Measurements from ENCODE around the gene AKT3. TPM values are rescaled to one million over a fixed set of nuclear protein-coding genes. Genes with fewer than 3 reads are reported as not detected.

The AKT3 gene
- total RNA-seq, 1 donor from 2014 or later = 20.6 TPM

GRCh38 chr1:243488459-243489157, 361.4 kb downstream of the AKT3 start:
- no peak for TF ChIP-seq CTCF (IDR thresholded peaks at IDR 0.05; ENCODE audit: borderline replicate concordance)
- H3K27me3 ChIP-seq (ENCODE audit: low read depth) = no peaks in the 10 kb centered on the region
- H3K4me3 ChIP-seq = no peak overlapping the region
- peaks cover 14% of the 10 kb centered on the region for H3K36me3 ChIP-seq
- no peaks in the 10 kb centered on the region for H3K9me3 ChIP-seq (replicated peaks)
- H3K27ac ChIP-seq (replicated peaks) = no peak overlapping the region
- no peak for DNase-seq
- intact Hi-C loops (cut with micrococcal nuclease) = no loop called here
- peaks cover 6% of the 10 kb centered on the region for H3K4me1 ChIP-seq

DNA sequence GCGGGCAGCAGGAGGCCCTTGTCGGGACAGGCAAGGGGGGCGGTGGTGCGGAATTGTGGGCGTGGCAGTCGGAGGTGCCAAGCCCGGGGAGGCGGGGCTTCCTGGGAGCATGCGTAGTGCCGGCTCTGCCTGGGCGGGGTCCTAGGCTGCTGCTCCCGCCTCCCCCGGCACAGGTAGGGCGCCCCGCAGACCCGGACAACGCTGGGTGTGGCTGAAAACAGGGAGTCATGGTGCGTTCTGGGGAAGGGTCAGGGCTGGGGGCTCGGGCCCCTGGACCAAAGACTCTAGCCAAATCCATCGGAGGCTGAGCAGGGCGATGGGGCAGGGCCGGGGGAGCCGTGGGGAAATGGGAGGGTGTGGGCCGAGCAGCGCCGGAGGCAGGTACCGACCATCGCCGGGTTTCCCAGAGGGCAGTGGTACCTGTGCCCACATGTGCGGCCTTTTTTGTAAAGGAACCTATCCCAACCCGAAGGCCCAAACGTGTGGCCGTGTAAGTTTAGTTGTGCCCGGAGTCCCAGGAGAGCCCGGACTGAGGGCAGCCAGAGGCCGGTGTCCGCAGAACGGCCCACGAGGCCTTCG, 362.3 kb downstream of the AKT3 start:
- no peaks in the 10 kb centered on the region for H3K9me3 ChIP-seq (replicated peaks)
- no peak for TF ChIP-seq CTCF (IDR thresholded peaks at IDR 0.05; ENCODE audit: borderline replicate concordance)
- DNase-seq = no peak
- intact Hi-C loops (cut with micrococcal nuclease) = no loop called here
- no peak overlapping the region for H3K27ac ChIP-seq (replicated peaks)
- H3K27me3 ChIP-seq (ENCODE audit: low read depth) = no peaks in the 10 kb centered on the region
- peaks cover 14% of the 10 kb centered on the region for H3K36me3 ChIP-seq
- no peak overlapping the region for H3K4me3 ChIP-seq
- H3K4me1 ChIP-seq = peaks cover 7% of the 10 kb centered on the region

DNA sequence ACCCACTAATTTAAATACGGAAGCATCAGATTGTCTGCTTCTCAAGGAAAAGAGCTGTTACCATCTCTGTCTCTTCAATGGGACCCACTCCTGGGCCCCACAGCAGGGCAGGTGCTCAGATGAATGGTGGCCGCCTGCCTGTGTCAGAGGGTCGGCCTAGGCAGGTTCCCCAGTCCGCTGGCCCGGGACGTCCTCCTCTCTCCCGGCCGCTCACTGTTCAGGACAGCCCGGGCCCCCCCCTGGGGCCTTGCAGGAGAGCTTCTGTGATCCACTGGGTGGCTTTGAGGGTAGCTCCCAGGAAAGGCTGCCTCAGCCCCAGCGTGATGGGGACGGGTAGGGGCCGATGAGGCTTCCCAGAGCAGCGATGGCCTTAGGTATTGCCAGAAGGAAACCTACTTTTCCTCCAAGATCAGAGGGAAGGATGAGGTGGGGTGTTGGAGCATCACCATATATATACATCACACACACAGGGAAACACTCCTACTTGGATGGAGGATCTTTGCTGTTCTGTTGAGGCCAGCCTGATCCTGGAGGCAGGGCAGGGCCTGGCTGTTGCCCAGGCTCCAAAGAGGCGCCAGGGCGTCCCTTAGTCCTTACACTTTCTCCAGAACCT, 362.9 kb downstream of the AKT3 start:
- intact Hi-C loops (cut with micrococcal nuclease) = no loop called here
- Histone ChIP-seq H3K36me3 (peaks cover 14% of the 10 kb centered on the region), H3K27me3 (ENCODE audit: low read depth) (no peaks in the 10 kb centered on the region), H3K9me3 (replicated peaks) (no peaks in the 10 kb centered on the region), H3K4me3 (no peak overlapping the region), H3K27ac (replicated peaks) (no peak overlapping the region), H3K4me1 (peaks cover 13% of the 10 kb centered on the region)
- no peak for DNase-seq
- TF ChIP-seq CTCF (IDR thresholded peaks at IDR 0.05; ENCODE audit: borderline replicate concordance) = no peak

DNA sequence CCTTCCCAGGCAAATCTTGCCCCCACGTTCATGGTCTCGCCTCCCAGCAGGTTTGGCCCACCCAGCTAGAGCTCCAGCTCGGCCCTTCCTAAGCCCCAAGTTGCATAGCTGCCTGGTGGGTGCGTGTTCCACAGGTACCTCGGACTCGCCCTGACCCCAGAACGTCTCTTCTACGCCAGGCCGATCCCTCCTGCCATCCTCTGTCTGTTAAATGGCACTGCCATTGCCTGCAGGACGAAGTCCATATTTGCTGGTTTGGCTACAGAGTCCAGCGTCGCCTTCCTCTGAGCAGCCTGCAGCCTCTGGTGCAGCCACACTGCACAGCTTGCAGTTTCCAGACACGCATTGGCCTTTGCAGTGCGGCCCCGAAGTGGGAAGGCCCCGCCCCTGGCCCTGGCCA, 366.1 kb downstream of the AKT3 start:
- H3K27me3 ChIP-seq (ENCODE audit: low read depth) = no peaks in the 10 kb centered on the region
- intact Hi-C loops (cut with micrococcal nuclease) = no loop called here

More for the DNA sequence above, 366.1 kb downstream of the AKT3 start:
- Histone ChIP-seq H3K27ac (replicated peaks) (no peak overlapping the region), H3K36me3 (peaks cover 1% of the 10 kb centered on the region), H3K4me1 (peaks cover 19% of the 10 kb centered on the region), H3K4me3 (no peak overlapping the region), H3K9me3 (replicated peaks) (no peaks in the 10 kb centered on the region)
- no peak for TF ChIP-seq CTCF (IDR thresholded peaks at IDR 0.05; ENCODE audit: borderline replicate concordance)
- DNase-seq = no peak
